IMR-90 (cell line): ENCODE data around the gene SRCIN1. TPM values are rescaled to one million over a fixed set of nuclear protein-coding genes. Genes with fewer than 3 reads are reported as not detected.

Experiments
- ATAC-seq: fragments of 200-7000 bp; cut with Tn5 transposase; 2 replicates; pipeline ENCODE4 v1.9.1; 2020; ENCODE audit warnings: low read depth, mild to moderate bottlenecking, moderate library complexity
- BruUV-seq: library from RNA; stranded (reverse); fragments of 400-500 nt; replicated peaks from 2 replicates; lab custom pipeline; 2021; lab: Mats Ljungman, UMichigan
- CTCF ChIA-PET: fragments of 300-600 bp; formaldehyde crosslinking; extraction: SDS; loops from one replicate; lab custom pipeline; 2021; ENCODE audit warnings: antibody characterized with exemption; lab: Yijun Ruan, JAX
- POLR2A ChIA-PET: fragments of 300-600 bp; sonication (Branson Sonifier 250); formaldehyde crosslinking; loops from one replicate; lab custom pipeline; 2022; ENCODE audit warnings: antibody characterized with exemption; ENCODE audit not compliant: unreplicated experiment; lab: Charles Lee
- DNase-seq: peaks from one replicate; pipeline ENCODE4 v3.0.0; 2013
- H2AFZ ChIP-seq: replicated peaks from 2 replicates; pipeline ENCODE3; 2013; ENCODE audit warnings: low read length, mild to moderate bottlenecking; ENCODE audit not compliant: poor library complexity
- H2AK5ac ChIP-seq: 2 replicates; pipeline ENCODE4 v1.6.1; 2013; ENCODE audit warnings: low read depth, low read length, inconsistent platforms
- H2AK9ac ChIP-seq: replicated peaks from 2 replicates; pipeline ENCODE3; 2013; ENCODE audit warnings: mild to moderate bottlenecking, low read depth, low read length, moderate library complexity; ENCODE audit not compliant: poor library complexity
- H2BK120ac ChIP-seq: 2 replicates; pipeline ENCODE4 v1.6.1; 2013; ENCODE audit warnings: low read depth, low read length, inconsistent platforms
- H2BK15ac ChIP-seq: 3 replicates; pipeline ENCODE4 v1.6.1; 2013; ENCODE audit warnings: low read depth, low read length, inconsistent platforms
- H2BK20ac ChIP-seq: 2 replicates; pipeline ENCODE4 v1.6.1; 2013; ENCODE audit warnings: low read depth, mild to moderate bottlenecking, inconsistent platforms, low read length, moderate library complexity
- H2BK5ac ChIP-seq: 2 replicates; pipeline ENCODE4 v1.6.1; 2013; ENCODE audit warnings: mild to moderate bottlenecking, low read depth, low read length, inconsistent platforms; ENCODE audit not compliant: poor library complexity, severe bottlenecking
- H3K14ac ChIP-seq: replicated peaks from 2 replicates; pipeline ENCODE4 v1.6.1; 2013; ENCODE audit warnings: low read depth, low read length, inconsistent platforms
- H3K18ac ChIP-seq: 2 replicates; pipeline ENCODE4 v1.6.1; 2013; ENCODE audit warnings: low read depth, low read length, control low read depth
- H3K23ac ChIP-seq: 2 replicates; pipeline ENCODE4 v1.6.1; 2013; ENCODE audit warnings: low read depth, low read length, inconsistent platforms
- H3K27ac ChIP-seq: 2 replicates; pipeline ENCODE4 v1.5.1; 2013; ENCODE audit warnings: mild to moderate bottlenecking, control low read depth, low read length; ENCODE audit not compliant: insufficient read depth
- H3K27me3 ChIP-seq: 2 replicates; pipeline ENCODE4 v1.6.1; 2013; ENCODE audit warnings: low read length; ENCODE audit not compliant: control insufficient read depth, insufficient read depth
- H3K36me3 ChIP-seq: 2 replicates; pipeline ENCODE4 v1.6.1; 2013; ENCODE audit warnings: low read length, mixed read lengths; ENCODE audit not compliant: control insufficient read depth, insufficient read depth
- H3K4ac ChIP-seq: 2 replicates; pipeline ENCODE4 v1.6.1; 2013; ENCODE audit warnings: low read depth, low read length, inconsistent platforms
- H3K4me1 ChIP-seq: 2 replicates; pipeline ENCODE4 v1.6.1; 2013; ENCODE audit warnings: low read length, mixed read lengths; ENCODE audit not compliant: control insufficient read depth, insufficient read depth
- H3K4me2 ChIP-seq: 2 replicates; pipeline ENCODE4 v1.6.1; 2013; ENCODE audit warnings: low read depth, mild to moderate bottlenecking, control low read depth, low read length, moderate library complexity
- H3K4me3 ChIP-seq: 2 replicates; pipeline ENCODE4 v1.5.1; 2013; ENCODE audit warnings: low read depth, mild to moderate bottlenecking, control low read depth, low read length, moderate library complexity; ENCODE audit not compliant: insufficient read depth
- H3K56ac ChIP-seq: 2 replicates; pipeline ENCODE4 v1.6.1; 2013; ENCODE audit warnings: low read length, inconsistent platforms; ENCODE audit not compliant: insufficient read depth; ENCODE audit errors: extremely low read depth
- H3K79me1 ChIP-seq, 2 experiments: 2 replicates each; pipeline ENCODE4 v1.6.1; 2013; ENCODE audit warnings: low read length in 2 of 2, inconsistent platforms in 1 of 2, low read depth in 1 of 2
- H3K9ac ChIP-seq: 2 replicates; pipeline ENCODE4 v1.6.1; 2013; ENCODE audit warnings: low read depth, low read length, control low read depth
- H3K9me1 ChIP-seq: 2 replicates; pipeline ENCODE4 v1.6.1; 2013; ENCODE audit warnings: low read length, inconsistent platforms; ENCODE audit not compliant: insufficient read depth
- H3K9me3 ChIP-seq: 2 replicates; pipeline ENCODE4 v1.6.1; 2013; ENCODE audit warnings: low read length; ENCODE audit not compliant: control insufficient read depth, insufficient read depth
- H4K20me1 ChIP-seq: 2 replicates; pipeline ENCODE4 v1.6.1; 2013; ENCODE audit warnings: low read length, inconsistent platforms; ENCODE audit not compliant: insufficient read depth
- H4K5ac ChIP-seq: 2 replicates; pipeline ENCODE4 v1.6.1; 2013; ENCODE audit warnings: mild to moderate bottlenecking, low read depth, low read length, control low read depth
- H4K8ac ChIP-seq, 2 experiments: 2 replicates each; pipeline ENCODE4 v1.6.1; 2013; ENCODE audit warnings: low read depth in 2 of 2, low read length in 2 of 2, control low read depth in 1 of 2, inconsistent platforms in 1 of 2
- H4K91ac ChIP-seq: 2 replicates; pipeline ENCODE4 v1.6.1; 2013; ENCODE audit warnings: low read depth, low read length, inconsistent platforms; ENCODE audit not compliant: insufficient read depth
- BHLHE40 ChIP-seq: fragments of 150-350 bp; IDR thresholded peaks from 2 replicates; pipeline ENCODE4 v1.6.1; 2016; ENCODE audit warnings: mild to moderate bottlenecking, low read depth, low read length
- CHD1 ChIP-seq: IDR thresholded peaks from 2 replicates; pipeline ENCODE4 v1.6.1; 2012; ENCODE audit warnings: low read depth, low read length, improper control_type of control experiment
- ELK1 ChIP-seq: fragments of 150-350 bp; IDR thresholded peaks from 2 replicates; pipeline ENCODE4 v1.6.1; 2016; ENCODE audit warnings: low read depth, mild to moderate bottlenecking, low read length, moderate library complexity, borderline replicate concordance
- MAFK ChIP-seq: IDR thresholded peaks from 2 replicates; pipeline ENCODE4 v1.6.1; 2012; ENCODE audit warnings: low read depth, low read length, improper control_type of control experiment
- MAZ ChIP-seq: IDR thresholded peaks from 2 replicates; pipeline ENCODE4 v1.6.1; 2012; ENCODE audit warnings: low read depth, mild to moderate bottlenecking, low read length, improper control_type of control experiment, moderate library complexity, borderline replicate concordance
- MXI1 ChIP-seq: IDR thresholded peaks from 2 replicates; pipeline ENCODE4 v1.6.1; 2012; ENCODE audit warnings: low read depth, mild to moderate bottlenecking, low read length, moderate library complexity, borderline replicate concordance
- NFE2L2 ChIP-seq: fragments of 150-350 bp; IDR thresholded peaks from 2 replicates; pipeline ENCODE4 v1.6.1; 2016; ENCODE audit warnings: low read depth, mild to moderate bottlenecking, low read length
- POLR2A ChIP-seq: IDR thresholded peaks from 2 replicates; pipeline ENCODE4 v1.6.1; 2012; ENCODE audit warnings: mild to moderate bottlenecking, low read depth, low read length
- RAD21 ChIP-seq: IDR thresholded peaks from 2 replicates; pipeline ENCODE4 v1.6.1; 2012; ENCODE audit warnings: low read length, improper control_type of control experiment
- RCOR1 ChIP-seq: IDR thresholded peaks from 2 replicates; pipeline ENCODE4 v1.6.1; 2012; ENCODE audit warnings: mild to moderate bottlenecking, low read length, improper control_type of control experiment; ENCODE audit not compliant: insufficient replicate concordance
- RFX5 ChIP-seq: IDR thresholded peaks from 2 replicates; pipeline ENCODE4 v1.8.0; 2012; ENCODE audit warnings: low read depth, mild to moderate bottlenecking, low read length, moderate library complexity
- SMC3 ChIP-seq: fragments of 150-350 bp; IDR thresholded peaks from 2 replicates; pipeline ENCODE4 v1.6.1; 2016; ENCODE audit warnings: low read depth, mild to moderate bottlenecking, antibody characterized with exemption, low read length, moderate library complexity
- WGBS, 2 experiments: methylation state at CpG; one replicate each; pipeline versions ENCODE4 v1.1.5 to v1.1.7; 2013; ENCODE audit warnings: missing lambda C conversion rate in 2 of 2; ENCODE audit not compliant: insufficient read length in 1 of 2; ENCODE audit errors: extremely low coverage in 2 of 2; 5-methylcytosine and 5-hydroxymethylcytosine counted together
- dilution Hi-C: fragments of 300-500 bp; cut with HindIII; formaldehyde crosslinking; loops from one replicate; pipeline ENCODE4 v1.14.3; 2018; ENCODE audit warnings: low sequenced_read_pairs; ENCODE audit not compliant: unreplicated experiment
- in situ Hi-C: fragments of 300-500 bp; cut with MboI; formaldehyde crosslinking; loops from 3 replicates; pipeline ENCODE4 v1.14.3; 2019; ENCODE audit warnings: low sequenced_read_pairs, inconsistent platforms, mixed read lengths
- intact Hi-C: fragments of 100-400 bp; cut with micrococcal nuclease; formaldehyde crosslinking; loops from 2 replicates; pipeline ENCODE4 v1.10.0; 2022
- polyA plus RNA-seq, 3 experiments: library from polyadenylated mRNA; depleted of rRNA; stranded (reverse); fragments of >200 nt; gene quantifications; 2 replicates each; pipeline ENCODE4 v1.2.3, GENCODE V29; 2012; ENCODE audit warnings: low replicate concordance in 1 of 3
- total RNA-seq: library from RNA; depleted of rRNA; stranded (reverse); fragments of >200 nt; gene quantifications from 2 replicates; pipeline ENCODE4 v1.2.3, GENCODE V29; 2012

SRCIN1 gene
- total and polyA plus RNA-seq, 2 of the 4 experiments (the other 2 are of a cell fraction): not detected

- no peaks in the 10 kb centered on the region for H4K20me1 ChIP-seq
- H3K4me1 ChIP-seq: no peaks in the 10 kb centered on the region
- 80% methylated on average over 2 of the region's 6 CpGs; no CpG with 5 or more reads in 1 of the 2 experiments for WGBS, 2 experiments
- no peak overlapping the region for H3K27ac ChIP-seq
- no peak overlapping the region for H2BK5ac ChIP-seq
- no peaks in the 10 kb centered on the region for H3K79me1 ChIP-seq
- H3K23ac ChIP-seq: no peak overlapping the region
- BruUV-seq: no TSS peak
- dilution Hi-C loops (no loop called here), intact Hi-C loops (no loop called here), in situ Hi-C loops (no loop called here)
- no peak overlapping the region for H3K9ac ChIP-seq
- no peak overlapping the region for H2AK5ac ChIP-seq
- CTCF ChIA-PET: no interaction called here
- POLR2A ChIA-PET: no interaction called here
- H2AK9ac ChIP-seq: no peak overlapping the region
- no peak overlapping the region for H2AFZ ChIP-seq
- no peaks in the 10 kb centered on the region for H3K9me1 ChIP-seq
- ATAC-seq (no peak), DNase-seq (no peak)
- H4K91ac ChIP-seq: no peak overlapping the region
- no peak overlapping the region for H3K4me2 ChIP-seq
- no peak overlapping the region for H2BK20ac ChIP-seq
- no peak overlapping the region for H4K8ac ChIP-seq
- no peak overlapping the region for H3K14ac ChIP-seq
- H3K4me3 ChIP-seq: no peak overlapping the region
- H4K5ac ChIP-seq: no peak overlapping the region
- no peak overlapping the region for H2BK120ac ChIP-seq
- H3K4ac ChIP-seq: no peak overlapping the region
- TF ChIP-seq CHD1 (no peak), POLR2A (no peak), RAD21 (no peak), ELK1 (no peak), MAZ (no peak), MAFK (no peak), RCOR1 (no peak), NFE2L2 (no peak), BHLHE40 (no peak), MXI1 (no peak), RFX5 (no peak), SMC3 (no peak)
- H3K9me3 ChIP-seq: no peaks in the 10 kb centered on the region
- no peak overlapping the region for H3K18ac ChIP-seq
- H2BK15ac ChIP-seq: no peak overlapping the region
- H3K36me3 ChIP-seq: no peaks in the 10 kb centered on the region
- H3K27me3 ChIP-seq: peaks cover 15% of the 10 kb centered on the region
- H3K56ac ChIP-seq: no peak overlapping the region
These were observed 26.6 kb upstream of the SRCIN1 start for GRCh38 chr17:38632334-38632733.
